ENCODE measurements around the gene PLBD2.

- no peak for TF ChIP-seq CTCF (conservative IDR thresholded peaks at IDR 0.05; ENCODE audit: low read depth, low read length)
- TF ChIP-seq EZH2 (IDR thresholded peaks at IDR 0.05; ENCODE audit: low read length, unreplicated experiment): no peak
Measured at GRCh38 chr12:113402586-113403260, 44.3 kb downstream of the PLBD2 start.
